MM.1S (cell line): ENCODE results near the gene HES2.
"Not testable (repeated sequence)": the region's sequence is repeated elsewhere in the genome, so short reads cannot be mapped to it uniquely, and the experiment has no call there.

Experiments
- DNase-seq: peaks from one replicate; pipeline ENCODE4 v3.0.0-alpha.2; 2015
- H2AFZ ChIP-seq: fragments of 300-600 bp; sonication (generic); 2 replicates; pipeline ENCODE4 v1.6.0; 2016; ENCODE audit warnings: antibody characterized with exemption, low read length
- H3F3A ChIP-seq: fragments of 300-600 bp; sonication (generic); 2 replicates; pipeline ENCODE4 v1.6.1; 2016; ENCODE audit warnings: mild to moderate bottlenecking, antibody characterized with exemption, low read length, moderate library complexity, mixed read lengths; ENCODE audit not compliant: insufficient read depth
- H3K27ac ChIP-seq: fragments of 300-600 bp; sonication (generic); 2 replicates; pipeline ENCODE4 v1.5.1; 2016; ENCODE audit warnings: mild to moderate bottlenecking, low read length
- H3K27me3 ChIP-seq: fragments of 300-600 bp; sonication (generic); replicated peaks from 2 replicates; pipeline ENCODE4 v1.6.0; 2016; ENCODE audit warnings: low read length; ENCODE audit not compliant: insufficient read depth
- H3K36me3 ChIP-seq: fragments of 300-600 bp; sonication (generic); replicated peaks from 2 replicates; pipeline ENCODE4 v1.6.1; 2016; ENCODE audit warnings: mild to moderate bottlenecking, low read length, mixed read lengths; ENCODE audit not compliant: insufficient read depth
- H3K4me1 ChIP-seq: fragments of 300-600 bp; sonication (generic); 2 replicates; pipeline ENCODE4 v1.6.1; 2016; ENCODE audit warnings: low read length, mixed read lengths
- H3K4me2 ChIP-seq: fragments of 300-600 bp; sonication (generic); 2 replicates; pipeline ENCODE4 v1.6.0; 2016; ENCODE audit warnings: low read depth, low read length
- H3K4me3 ChIP-seq: fragments of 300-600 bp; sonication (generic); 2 replicates; pipeline ENCODE4 v1.5.1; 2016; ENCODE audit warnings: low read length, mixed read lengths
- H3K79me2 ChIP-seq: fragments of 300-600 bp; sonication (generic); 2 replicates; pipeline ENCODE4 v1.6.1; 2016; ENCODE audit warnings: mixed run types, low read length, mixed read lengths
- H3K9ac ChIP-seq: fragments of 300-600 bp; sonication (generic); 2 replicates; pipeline ENCODE4 v1.6.1; 2016; ENCODE audit warnings: low read length, mixed read lengths
- H3K9me2 ChIP-seq: fragments of 300-600 bp; sonication (generic); replicated peaks from 2 replicates; pipeline ENCODE4 v1.6.1; 2016; ENCODE audit warnings: mild to moderate bottlenecking, low read length, mixed read lengths; ENCODE audit not compliant: insufficient read depth
- H3K9me3 ChIP-seq: fragments of 300-600 bp; sonication (generic); replicated peaks from 2 replicates; pipeline ENCODE4 v1.6.1; 2016; ENCODE audit warnings: mild to moderate bottlenecking, low read length, mixed read lengths; ENCODE audit not compliant: insufficient read depth
- H4K20me1 ChIP-seq: fragments of 300-600 bp; sonication (generic); 2 replicates; pipeline ENCODE4 v1.6.1; 2016; ENCODE audit warnings: mild to moderate bottlenecking, low read length, moderate library complexity, mixed read lengths; ENCODE audit not compliant: insufficient read depth
- EZH2 ChIP-seq: fragments of 300-600 bp; sonication (generic); optimal IDR thresholded peaks from 2 replicates; pipeline ENCODE3; 2017; ENCODE audit warnings: low read depth, mild to moderate bottlenecking, antibody characterized with exemption, low read length, mixed read lengths
- EZH2phosphoT487 ChIP-seq: fragments of 300-600 bp; sonication (generic); IDR thresholded peaks from 2 replicates; pipeline ENCODE4 v1.6.1; 2018; ENCODE audit warnings: antibody characterized with exemption, low read length
- TF ChIP-seq, protein P1 (sequence below): fragments of 300-600 bp; sonication (generic); IDR thresholded peaks from 2 replicates; pipeline ENCODE4 v1.5.1; 2016; ENCODE audit warnings: antibody characterized with exemption, low read length, mixed read lengths

Gene HES2

DNA sequence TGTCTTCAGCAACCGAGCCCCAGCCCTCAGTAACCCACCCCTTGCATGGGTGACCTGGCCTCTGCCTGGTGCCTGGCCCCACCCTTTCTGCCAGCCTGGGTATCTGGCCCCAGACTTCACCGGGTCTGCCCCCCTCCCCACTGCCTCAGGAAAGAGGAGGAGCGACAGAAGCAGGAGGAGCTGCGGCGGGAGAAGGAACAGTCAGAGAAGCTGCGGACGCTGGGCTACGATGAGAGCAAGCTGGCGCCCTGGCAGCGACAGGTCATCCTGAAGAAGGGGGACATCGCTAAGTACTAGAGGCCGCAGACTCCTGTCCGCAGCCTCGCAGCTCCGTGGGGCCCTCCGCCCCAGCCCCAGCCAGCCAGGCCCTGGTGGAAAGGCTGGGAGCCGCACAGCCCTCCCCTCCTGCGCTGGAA, 40.1 kb upstream of the HES2 start:
- Histone ChIP-seq H3K27me3 (peaks cover 81% of the 10 kb centered on the region), H3K9ac (no peak overlapping the region), H3K9me3 (no peaks in the 10 kb centered on the region), H2AFZ (no peak overlapping the region), H3K9me2 (no peaks in the 10 kb centered on the region), H4K20me1 (no peaks in the 10 kb centered on the region), H3K4me1 (no peaks in the 10 kb centered on the region), H3F3A (no peaks in the 10 kb centered on the region), H3K4me2 (peak overlapping the region; percentile 67), H3K4me3 (peak overlapping the region; percentile 33; the same call in 1 of the 2 replicates), H3K27ac (no peak overlapping the region), H3K36me3 (no peaks in the 10 kb centered on the region), H3K79me2 (no peaks in the 10 kb centered on the region)
- TF ChIP-seq EZH2, result no peak
- TF ChIP-seq, protein P1, sequence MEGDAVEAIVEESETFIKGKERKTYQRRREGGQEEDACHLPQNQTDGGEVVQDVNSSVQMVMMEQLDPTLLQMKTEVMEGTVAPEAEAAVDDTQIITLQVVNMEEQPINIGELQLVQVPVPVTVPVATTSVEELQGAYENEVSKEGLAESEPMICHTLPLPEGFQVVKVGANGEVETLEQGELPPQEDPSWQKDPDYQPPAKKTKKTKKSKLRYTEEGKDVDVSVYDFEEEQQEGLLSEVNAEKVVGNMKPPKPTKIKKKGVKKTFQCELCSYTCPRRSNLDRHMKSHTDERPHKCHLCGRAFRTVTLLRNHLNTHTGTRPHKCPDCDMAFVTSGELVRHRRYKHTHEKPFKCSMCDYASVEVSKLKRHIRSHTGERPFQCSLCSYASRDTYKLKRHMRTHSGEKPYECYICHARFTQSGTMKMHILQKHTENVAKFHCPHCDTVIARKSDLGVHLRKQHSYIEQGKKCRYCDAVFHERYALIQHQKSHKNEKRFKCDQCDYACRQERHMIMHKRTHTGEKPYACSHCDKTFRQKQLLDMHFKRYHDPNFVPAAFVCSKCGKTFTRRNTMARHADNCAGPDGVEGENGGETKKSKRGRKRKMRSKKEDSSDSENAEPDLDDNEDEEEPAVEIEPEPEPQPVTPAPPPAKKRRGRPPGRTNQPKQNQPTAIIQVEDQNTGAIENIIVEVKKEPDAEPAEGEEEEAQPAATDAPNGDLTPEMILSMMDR, result no peak
- no peak for TF ChIP-seq EZH2phosphoT487
- DNase-seq, result no peak

DNA sequence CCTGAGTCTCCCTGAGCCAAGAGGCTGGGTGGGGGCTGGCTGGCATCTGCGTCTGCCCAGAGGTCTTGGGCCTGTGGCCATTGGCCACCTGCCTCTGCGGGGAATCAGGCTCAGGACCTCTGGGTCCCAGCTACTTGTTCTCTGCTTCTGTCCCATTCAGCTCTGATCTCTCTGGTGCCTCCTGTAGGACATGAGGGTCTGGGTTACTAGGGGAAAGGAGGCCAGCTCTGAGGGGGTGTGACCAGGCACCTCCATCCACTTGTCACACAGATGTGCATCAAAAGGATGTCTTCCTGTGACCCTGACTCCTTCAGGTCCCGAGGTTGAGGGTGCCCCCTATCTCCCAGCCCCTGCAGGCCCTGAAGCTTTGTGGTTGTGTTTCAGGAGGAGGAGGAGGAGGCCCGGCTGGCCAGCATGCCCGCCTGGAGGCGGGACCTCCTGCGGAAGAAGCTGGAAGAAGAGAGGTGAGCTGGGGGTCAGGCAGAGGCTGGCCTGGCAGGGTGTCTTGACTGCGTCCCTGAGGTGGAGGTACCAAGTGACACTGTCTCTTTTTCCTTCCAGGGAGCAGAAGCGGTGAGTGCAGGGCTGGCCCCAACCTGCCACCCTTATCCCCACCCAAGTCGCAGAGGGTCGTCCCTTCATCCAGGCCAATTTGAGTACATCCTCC, 37.2 kb upstream of the HES2 start:
- H4K20me1 ChIP-seq, result no peaks in the 10 kb centered on the region
- H3K27me3 ChIP-seq, result peaks cover 78% of the 10 kb centered on the region
- H3K4me1 ChIP-seq, result no peaks in the 10 kb centered on the region
- H3K9me2 ChIP-seq, result no peaks in the 10 kb centered on the region
- H3K4me3 ChIP-seq, result no peak overlapping the region
- no peaks in the 10 kb centered on the region for H3K79me2 ChIP-seq
- no peaks in the 10 kb centered on the region for H3K36me3 ChIP-seq
- no peaks in the 10 kb centered on the region for H3K9me3 ChIP-seq
- no peaks in the 10 kb centered on the region for H3F3A ChIP-seq
- H3K27ac ChIP-seq, result no peak overlapping the region
- H3K9ac ChIP-seq, result no peak overlapping the region
- no peak overlapping the region for H3K4me2 ChIP-seq
- no peak overlapping the region for H2AFZ ChIP-seq
- no peak for DNase-seq
- TF ChIP-seq EZH2 (no peak), EZH2phosphoT487 (no peak)
- TF ChIP-seq, protein P1, result no peak

DNA sequence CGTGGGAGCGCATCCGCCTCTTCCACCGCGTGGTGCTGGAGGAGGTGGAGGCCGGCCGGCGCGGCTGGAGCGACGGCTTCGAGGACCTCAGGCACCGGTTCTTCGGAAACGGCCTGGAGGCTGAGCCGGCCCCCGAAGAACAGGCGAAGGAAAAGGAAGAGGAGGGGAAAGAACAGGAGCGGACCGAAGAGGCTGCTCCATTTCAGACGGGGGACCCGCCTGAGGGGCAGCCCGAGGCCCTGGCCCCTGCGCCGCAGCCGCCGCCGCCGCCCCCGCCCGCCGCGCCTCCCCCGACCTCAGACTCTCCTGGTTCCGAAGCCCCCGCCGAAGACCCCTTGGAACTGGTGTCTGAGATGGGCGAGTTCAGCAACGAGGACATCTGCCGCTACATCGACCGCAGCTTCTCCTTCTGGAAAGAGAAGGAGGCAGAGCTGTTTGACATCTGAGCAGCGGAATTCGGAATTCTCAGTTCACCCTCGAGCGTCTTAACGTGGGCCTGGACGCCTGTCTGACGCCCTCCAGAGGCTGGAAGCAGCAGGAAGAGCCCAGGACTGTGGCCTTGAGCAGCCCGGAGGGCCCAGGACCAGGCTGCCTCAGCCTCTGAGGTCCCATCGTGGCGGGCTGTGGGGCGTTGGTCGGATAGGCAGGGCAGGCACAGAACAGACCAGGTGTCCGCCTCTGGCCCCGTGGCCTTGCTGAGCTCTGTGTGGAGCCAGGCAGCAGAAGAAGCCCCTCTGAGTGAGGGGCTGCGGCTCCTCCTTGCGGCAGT, 36.2 kb upstream of the HES2 start:
- H3K4me3 ChIP-seq, DNase-seq, H4K20me1 ChIP-seq, H3K36me3 ChIP-seq, H3K27ac ChIP-seq, H3K4me1 ChIP-seq, H3F3A ChIP-seq, H3K9me2 ChIP-seq, H3K79me2 ChIP-seq, H2AFZ ChIP-seq, H3K9ac ChIP-seq, H3K9me3 ChIP-seq, H3K4me2 ChIP-seq: not testable (repeated sequence)
- peaks cover 78% of the 10 kb centered on the region for H3K27me3 ChIP-seq
